Stimulated activated CD4-positive, alpha-beta T cell treated with anti-CD3 and anti-CD28 coated beads, Interleukin-4, amount 100 ng/mL, for 24 hours (primary cell): ENCODE data around the gene SMPD3.

ENCODE experiments used
- DNase-seq: peaks from one replicate; pipeline ENCODE4 v3.0.0-alpha.2; 2020

SMPD3 gene

DNA sequence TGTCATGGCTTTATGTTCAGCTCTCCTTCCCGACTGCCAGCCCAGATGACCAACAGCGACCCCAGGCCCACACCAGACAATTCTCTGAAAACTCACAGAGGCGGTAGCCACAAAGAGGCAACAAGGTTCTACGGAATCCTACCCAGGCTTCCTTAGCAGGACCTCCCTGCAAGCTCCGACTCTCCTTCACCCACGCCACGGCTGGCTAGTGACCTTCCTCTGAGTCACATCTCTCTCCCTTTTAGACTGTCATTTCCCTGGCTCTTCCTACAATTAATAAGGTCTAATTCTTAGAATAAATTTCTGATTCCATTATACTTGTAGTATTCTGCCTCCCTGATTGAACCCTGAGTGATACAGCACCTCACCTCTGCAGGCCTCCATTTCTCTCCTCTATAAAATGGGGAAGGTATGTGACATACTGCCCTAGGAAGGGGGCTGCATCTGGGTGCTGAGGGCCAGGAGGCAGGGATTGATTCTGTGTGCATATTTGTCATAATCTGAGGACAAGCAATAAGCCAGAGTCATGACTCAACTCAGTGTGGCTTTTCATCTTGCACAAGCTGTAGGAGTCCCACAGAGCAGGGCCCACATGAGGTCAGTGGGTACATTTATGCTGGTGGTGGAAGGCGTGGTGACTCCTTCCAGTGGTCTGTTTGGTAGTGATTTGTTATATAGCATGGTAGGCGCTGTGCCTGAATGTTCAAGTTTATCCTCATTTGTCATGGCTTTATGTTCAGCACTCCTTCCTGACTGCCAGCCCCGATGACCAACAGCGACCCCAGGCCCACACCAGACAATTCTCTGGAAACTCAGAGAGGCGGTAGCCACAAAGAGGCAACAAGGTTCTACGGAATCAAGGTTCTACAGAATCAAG lies 46.2 kb downstream of the SMPD3 start:
- DNase-seq: no peak

DNA sequence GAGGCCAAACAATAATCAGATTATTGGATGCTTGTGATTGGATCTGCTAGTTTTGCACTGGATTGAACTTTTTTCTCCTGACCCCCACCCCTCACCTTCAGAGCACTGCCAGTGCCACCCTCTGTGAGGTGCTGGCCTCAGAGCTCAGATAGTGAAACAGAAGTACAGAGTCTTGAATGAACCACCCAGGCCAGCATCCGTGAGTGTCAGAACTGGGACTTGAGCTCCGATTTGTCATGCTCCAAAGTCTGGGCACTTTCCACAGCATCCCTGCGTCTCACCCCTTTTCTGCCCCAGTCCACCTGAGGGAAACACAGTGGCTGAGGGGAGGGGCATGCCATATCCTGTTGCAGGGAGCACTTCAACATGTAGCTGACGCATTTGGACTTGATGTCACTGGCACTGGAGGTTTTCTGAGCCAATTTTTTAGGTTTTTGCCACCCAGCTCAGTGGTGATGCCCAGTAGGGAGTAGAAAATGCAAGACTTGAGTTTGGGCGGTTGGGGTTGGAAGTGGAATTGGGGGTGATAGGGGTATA lies 47.3 kb downstream of the SMPD3 start:
- no peak for DNase-seq

DNA sequence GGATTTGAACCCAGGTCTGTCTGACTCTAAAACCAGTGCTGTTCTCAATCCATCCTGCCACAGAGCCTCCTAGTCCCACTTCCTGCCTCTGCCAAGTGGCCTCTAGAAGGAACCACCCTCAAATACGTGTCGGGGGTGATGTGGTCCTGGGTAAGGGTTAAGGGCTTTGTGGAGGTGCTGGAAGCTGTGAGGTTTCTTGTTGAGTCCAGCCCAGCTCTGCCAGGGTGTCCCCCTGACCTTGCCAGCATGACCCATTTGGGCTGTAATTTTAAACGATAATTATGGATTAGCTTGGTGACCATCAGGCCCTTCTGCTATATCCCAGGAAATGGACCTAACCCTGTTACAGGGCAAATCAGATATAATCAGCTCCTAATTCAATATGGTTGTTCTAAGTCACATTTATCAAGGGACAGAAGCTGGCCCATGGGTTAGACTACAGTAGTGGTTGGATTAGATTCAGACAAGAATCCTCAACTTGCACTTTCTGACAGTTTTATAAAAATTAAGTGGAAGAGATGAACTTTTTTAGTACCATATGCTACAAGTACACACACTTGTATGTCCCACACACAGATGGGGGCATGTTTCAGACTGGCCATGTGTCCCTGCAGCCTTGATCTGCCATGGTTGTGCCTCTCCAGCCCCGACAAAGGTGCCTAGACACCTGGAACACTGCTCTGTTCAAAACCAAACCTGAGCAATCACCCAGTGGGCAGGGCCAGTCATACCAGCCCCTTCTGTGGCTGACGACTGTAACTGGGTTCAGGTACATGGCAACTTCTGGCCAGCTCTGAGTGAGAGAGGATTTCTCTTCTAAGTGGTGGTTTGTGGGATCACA lies 48.0 kb downstream of the SMPD3 start:
- no peak for DNase-seq

DNA sequence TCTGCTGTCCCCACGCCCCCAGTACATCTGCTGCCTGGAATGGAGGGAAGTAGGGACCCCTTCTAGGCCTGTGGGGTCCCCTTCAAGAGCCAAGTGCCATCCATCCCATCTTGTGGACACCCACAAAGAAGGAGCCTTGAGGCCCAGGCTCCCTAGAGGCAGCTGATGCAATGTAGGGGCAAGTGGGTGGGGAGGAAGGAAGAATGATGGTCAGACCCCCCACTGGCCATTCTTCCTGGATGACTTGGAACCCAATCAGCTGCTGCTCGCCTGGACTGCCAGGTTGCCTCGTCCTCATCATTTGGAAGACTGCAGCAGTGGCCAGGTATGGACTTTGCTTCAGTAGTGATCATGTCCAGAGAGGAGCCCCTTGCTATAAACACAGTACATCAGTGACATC lies 48.9 kb downstream of the SMPD3 start:
- DNase-seq: no peak

GRCh38 chr16:68397710-68398201 lies 50.6 kb downstream of the SMPD3 start:
- DNase-seq: no peak

GRCh38 chr16:68396481-68396880 lies 51.8 kb downstream of the SMPD3 start:
- DNase-seq: peak; percentile 57

DNA sequence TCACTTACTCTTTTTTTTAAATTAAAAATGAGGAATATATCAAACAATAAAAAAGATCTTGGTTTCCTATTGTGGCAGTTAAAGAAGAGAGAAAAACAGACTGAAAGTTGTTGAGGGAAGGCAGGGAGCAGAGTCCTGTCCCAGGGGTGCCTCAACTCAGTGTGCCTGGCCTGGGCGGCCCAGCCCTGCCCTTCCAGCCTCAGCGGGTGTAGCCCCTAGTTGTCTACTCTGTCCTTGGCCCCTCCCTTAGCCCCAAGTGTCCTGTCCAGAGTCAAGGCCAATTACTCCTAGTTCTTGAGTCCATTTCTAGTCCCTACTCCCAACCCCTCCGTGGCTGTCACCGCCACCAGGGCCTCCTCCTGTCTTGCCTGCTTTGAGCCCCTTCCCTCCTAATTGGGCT lies 52.5 kb downstream of the SMPD3 start:
- no peak for DNase-seq

DNA sequence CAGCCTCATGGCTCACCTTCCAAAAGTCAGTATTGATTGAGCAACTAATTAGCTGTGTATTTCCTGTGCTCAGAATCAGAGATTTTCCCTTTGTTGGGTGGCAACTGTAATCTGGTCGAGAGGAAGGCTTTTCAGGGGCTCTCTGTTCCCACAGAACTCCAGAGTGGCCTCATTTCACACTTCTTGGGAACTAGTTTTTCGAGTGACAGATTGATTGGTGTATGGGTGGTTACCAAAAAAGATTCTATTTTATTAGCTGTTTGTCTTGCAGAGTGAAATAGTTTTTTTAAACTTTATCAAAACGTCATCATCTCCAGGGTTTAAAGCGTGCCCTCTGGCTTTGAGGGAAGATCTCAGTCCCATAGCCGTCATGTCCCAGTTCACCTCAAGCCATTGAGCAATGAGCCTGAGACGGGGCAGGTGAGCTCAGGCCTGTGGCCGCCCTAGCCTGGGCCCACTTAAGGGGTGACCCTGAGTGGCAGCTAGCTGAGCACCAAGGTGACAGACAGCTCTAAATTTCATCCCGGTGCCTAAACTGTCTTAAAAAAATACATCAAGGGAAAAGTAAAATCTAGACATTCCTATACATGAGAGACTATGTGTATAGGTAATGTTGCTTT lies 53.0 kb downstream of the SMPD3 start:
- DNase-seq: no peak

GRCh38 chr16:68393333-68393732 lies 55.0 kb downstream of the SMPD3 start:
- no peak for DNase-seq

GRCh38 chr16:68389750-68390371 lies 58.4 kb downstream of the SMPD3 start:
- DNase-seq: no peak

- DNase-seq: no peak
Measured at GRCh38 chr16:68389006-68389405, 59.3 kb downstream of the SMPD3 start.

GRCh38 chr16:68388124-68388523 lies 60.2 kb downstream of the SMPD3 start:
- no peak for DNase-seq

DNA sequence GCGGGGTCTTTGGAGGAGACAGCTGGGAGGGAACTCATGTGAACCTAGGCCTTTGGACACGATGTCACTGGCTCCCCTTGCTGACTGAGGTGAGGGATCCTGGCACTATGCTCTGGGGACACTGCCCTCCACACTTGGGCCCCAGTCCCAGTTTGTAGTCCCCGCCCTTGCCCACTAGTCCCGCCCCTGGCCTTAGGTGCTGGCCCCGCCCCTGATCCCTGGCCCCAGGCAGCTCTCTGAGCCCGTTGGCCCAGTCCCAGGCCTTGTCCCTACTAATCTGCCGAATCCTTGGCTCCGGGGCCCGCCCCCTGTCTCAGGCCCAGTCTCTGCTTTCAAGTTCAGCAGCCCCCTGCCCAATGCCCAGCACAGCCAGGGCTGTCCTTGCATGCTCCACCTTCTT lies 61.0 kb downstream of the SMPD3 start:
- no peak for DNase-seq

GRCh38 chr16:68386628-68387027 lies 61.7 kb downstream of the SMPD3 start:
- DNase-seq: no peak

GRCh38 chr16:68385371-68385770 lies 62.9 kb downstream of the SMPD3 start:
- no peak for DNase-seq

DNA sequence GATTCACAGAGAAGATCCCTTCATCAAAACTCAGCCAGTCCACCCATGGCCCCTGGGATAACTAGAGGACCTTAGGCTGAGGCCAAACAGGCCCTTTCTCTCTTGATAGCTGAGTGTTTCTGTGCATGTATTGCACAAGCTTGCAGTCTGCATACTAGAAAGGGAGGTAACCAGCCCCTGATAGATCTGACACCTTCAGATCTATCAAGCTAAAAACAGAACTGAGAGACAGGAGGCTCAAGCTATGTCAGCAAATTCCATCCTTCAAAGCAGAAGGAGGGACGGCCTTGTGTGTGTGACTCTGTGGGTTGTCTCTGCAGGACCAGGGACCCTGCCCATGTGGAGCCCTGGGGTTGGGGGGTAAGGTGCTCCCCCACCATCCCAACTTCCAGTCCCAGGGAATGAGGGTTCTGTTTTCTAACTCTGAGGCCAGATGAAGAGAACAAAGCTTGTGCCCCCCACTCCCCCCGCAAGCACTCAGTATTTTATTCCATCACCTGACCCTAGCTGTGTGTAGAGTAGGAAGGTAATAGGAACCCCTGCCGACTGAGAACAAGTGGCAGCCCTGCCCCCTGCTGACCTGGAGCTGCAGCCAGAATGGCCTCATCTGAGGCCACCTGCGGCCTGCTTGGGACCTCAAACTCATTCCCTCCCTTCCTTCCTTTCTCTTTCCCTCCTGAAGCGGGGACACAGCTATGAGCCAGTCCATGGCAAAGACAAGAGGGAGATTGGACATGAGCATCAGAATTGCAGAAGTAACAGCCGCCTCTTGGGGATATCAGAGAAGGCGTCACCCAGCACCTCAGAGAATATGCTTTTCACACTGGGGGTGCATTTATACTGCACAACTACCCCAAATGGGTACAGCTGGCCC lies 63.8 kb downstream of the SMPD3 start:
- DNase-seq: no peak

DNA sequence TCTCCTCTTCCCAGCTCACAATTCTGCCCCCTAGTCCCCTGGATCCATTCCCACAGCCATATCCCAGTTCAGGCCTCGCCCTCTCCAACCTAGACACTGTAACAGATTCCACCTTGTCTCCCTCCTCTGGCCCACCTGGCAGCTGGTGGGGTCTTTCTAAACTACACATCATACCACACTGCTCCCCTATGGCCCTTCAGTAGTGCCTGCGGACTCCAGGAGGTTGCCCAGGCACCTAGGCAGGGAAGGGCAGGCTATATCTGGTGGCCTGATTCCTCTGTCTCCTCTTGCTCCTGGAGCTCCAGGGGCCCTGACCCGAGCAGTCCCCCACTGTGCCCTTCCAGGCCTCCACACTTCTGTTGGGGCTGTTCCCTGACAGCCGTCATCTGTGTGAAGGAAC lies 64.5 kb downstream of the SMPD3 start:
- DNase-seq: no peak

GRCh38 chr16:68382296-68382718 lies 66.0 kb downstream of the SMPD3 start:
- no peak for DNase-seq

DNA sequence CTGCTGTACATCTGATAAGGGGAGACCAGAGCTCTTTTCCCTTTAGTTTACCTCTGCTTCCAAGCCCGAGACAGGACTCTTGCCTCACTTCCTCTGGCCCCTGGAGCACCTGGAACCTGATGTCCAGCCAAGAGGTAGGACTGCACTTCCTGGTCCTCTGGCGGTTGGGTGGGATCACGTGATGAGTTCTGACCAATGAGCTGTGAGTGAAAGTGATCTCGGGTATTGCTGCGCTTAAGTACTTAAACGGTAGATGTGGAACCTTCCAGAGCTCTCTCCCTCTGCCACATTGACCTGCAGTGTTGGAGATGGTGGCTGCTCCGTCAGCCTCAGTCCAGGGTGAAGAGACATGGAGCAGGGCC lies 67.0 kb downstream of the SMPD3 start:
- DNase-seq: no peak

DNA sequence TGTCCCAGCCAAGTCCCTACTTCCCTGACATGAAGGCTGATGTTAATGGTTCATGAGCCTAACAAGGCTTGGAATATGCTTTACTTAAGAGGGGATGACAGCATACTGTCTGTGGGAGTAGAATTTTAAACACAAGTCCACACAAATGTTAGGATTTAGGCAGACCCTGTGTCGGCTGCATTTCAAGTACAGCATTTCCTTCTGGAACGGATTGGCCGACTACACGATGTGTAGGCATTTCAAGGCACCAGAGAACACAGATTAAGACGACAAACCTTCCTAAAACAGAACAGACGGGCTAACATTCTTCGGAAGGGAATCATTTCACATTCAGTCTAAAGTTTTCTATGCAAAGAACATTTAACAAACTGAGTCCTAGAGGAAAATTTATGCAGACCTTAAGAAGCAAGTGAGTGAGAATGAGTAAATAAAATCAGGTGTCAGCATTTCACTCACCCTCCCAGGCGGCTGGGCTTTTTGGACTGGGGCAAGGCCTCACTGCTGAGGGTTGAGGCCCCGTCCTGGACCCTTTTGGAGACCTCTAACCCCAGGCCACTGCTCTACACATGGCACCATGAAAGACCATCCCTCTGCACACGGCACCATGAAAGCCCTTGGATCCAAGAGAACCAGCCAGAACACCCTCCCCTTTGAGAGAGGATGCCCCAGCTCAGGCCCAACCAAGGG lies 67.5 kb downstream of the SMPD3 start:
- DNase-seq: no peak

DNA sequence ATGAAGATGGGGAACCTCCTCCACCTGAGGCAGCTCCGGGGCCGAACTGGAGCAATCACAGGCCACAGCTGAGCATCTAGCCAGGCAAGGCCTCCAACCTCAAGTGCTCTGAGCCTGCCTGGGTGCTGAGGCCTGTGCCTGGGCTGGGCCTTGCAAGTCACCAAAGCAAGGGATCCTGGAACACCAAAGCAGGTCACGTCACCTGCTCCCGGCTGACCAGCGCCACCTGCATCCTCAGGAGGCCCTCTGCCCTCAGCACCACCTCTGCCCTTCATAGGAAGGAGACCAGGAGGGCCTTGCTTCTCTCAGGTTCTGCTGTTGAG lies 68.0 kb downstream of the SMPD3 start:
- no peak for DNase-seq
